Measurements from ENCODE around the gene IRS1. TPM values are rescaled to one million over a fixed set of nuclear protein-coding genes. Genes with fewer than 3 reads are reported as not detected.

Gene IRS1
- total RNA-seq, 1 donor from 2014 or later = under 0.01 TPM

DNA sequence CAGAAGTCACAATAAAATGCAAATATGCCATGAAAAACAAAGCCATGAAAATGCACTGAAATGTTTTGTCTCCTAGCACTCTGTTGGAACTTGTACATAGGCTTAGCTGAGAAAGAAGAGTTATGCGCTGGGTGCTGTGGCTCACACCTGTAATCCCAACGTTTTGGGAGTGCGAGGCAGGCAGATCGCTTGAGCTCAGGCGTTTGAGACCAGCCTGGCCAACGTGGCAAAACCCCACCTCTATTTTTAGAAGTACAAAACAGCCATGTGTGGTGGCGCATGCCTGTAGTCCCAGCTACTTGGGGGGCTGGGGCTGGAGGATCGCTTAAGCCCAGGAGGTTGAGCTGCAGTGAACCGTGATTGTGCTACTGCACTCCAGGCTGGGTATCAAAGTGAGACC, 39.9 kb downstream of the IRS1 start:
- DNase-seq (ENCODE audit: low read depth in 2 of 2) = no peak

- DNase-seq (ENCODE audit: low read depth in 2 of 2) = no peak
Measured at GRCh38 chr2:226758921-226759640, 40.5 kb downstream of the IRS1 start.

DNA sequence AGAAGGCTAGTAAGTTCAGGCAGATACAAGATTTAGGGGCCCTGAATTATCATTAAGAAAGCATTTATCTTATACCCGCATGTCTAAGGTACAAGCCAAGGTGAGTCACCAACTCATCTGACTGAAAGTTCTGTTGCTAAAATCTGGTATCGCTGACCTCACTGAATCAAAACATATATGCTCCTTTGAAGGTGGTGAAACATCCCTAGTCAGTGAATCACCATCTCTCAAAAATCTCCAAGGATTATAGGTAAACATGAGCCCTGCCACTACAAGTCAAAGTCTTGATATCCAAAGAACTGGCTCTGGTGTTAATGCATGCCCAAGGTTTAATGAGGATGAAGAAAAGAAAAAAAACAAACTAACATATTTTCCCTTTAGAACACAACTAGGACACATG, 43.5 kb downstream of the IRS1 start:
- peak in 1 of 2 donors; percentile 13 for DNase-seq (ENCODE audit: low read depth in 2 of 2)

DNA sequence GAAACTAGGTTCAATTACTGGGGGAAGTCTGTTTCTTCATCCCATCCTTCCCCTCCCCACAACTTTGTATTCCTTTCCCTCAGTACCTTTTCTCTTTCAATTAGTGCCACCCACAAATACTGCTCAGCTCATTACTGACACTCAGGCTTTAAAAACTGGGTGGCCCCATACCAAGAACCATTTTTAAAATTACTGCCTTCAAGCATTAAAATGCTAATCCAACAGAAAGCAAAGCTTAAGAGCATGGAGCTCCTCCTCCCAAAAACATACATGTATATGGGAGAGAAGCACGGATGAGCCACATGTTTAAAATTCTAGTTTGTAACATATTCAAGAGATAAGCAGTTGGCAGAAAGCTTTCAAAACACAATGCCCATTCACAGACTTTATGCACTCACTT, 44.0 kb downstream of the IRS1 start:
- DNase-seq (ENCODE audit: low read depth in 2 of 2) = no peak

DNA sequence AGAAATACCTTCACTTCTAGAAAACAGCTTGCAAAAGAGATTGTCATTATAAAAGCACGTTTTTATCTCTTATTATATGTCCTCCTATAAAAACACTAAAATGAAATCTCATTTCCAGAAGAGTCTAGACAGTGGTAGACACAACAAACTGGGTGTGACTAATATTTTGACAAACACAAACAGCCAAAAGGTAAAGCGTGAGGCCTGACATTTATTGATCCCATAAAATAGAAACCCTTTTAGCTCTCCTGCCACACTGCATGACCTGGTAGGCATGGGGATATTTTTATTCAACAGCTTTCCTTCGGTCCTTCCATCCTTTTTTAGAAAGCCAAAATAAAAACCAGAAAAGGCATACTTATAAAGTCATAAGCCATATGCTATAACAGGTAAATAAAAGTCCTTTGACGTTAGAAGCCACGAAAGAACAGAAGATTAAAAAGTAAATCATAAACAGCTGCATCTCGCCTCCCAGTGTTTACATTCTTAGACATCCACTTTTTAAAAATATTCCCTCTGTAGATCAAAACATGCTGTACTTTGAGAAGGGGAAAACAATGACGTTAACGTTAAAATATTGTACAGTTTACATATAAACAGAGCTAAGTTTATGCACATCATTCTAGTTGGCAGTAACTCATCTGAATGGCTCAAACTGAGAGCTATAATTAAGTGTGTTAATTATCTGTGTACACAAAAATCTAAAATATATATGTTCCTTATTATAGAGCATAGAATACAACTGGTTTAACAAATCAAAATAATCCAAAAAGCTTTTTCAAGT, 44.6 kb downstream of the IRS1 start:
- DNase-seq (ENCODE audit: low read depth in 2 of 2) = no peak

DNA sequence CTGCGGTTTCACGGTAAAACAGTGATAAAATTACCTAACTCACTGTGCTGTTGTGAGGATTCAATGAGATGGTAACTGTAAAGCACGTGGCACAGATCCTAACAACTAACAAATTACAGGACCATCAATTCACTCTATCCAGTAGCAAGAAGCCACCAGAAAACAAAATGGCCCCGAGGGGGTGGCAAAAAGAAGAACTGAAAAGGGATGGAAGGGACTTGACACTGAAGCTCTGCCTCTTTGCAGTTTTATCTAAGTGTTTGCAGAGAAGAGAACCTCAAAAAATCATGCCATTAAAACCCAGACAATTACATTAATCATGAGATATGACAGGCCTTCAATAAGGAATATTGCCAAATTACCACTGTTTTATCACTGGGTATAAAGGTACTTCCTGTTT, 46.7 kb downstream of the IRS1 start:
- no peak for DNase-seq (ENCODE audit: low read depth in 2 of 2)

DNA sequence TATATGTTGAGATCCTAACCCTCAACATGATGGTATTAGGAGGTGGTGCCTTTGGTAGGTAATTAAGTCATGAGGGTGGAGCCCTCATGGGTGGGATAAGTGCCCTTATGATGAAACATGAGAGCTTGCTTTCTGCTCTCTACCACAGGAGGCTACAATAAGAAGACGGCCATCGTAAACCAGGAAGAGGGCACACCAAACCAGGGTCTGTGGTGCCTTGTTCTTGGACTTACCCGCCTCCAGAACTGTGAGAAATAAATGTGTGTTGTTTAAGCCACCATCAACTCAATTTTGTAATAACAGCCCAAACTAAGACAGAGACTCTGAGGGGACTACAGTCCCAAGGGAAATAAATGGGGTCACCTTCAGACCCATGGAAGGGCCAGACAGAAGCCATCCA, 52.3 kb downstream of the IRS1 start:
- no peak for DNase-seq (ENCODE audit: low read depth in 2 of 2)

DNA sequence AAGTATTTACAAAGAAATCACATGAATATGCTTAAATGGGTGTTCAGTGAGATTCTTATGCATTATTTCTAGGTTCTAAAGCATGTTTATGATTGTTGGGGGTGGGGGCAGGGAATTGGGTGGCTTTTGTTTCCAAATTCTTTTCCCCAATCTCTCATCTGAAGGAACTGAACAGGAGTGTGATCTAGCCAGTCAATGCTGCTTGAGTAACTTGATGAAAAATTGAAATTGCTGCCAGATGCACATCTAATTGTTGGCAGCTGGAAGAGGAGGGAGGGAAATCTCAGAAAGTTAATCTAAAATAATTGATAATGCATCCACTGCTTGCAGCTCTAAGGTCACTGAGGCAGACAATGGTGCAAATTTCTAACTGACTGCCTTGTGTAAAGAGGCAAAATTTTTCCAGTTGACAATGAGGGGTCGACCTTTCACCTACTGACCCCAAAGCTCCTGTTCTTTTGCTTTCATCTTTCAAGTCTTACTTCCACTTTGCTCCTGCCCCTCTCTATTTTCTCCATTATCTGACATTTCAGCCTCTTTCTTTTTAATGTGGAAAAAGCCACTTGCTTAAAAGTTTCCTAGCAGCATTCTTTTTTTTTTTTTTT, 53.3 kb downstream of the IRS1 start:
- no peak for DNase-seq (ENCODE audit: low read depth in 2 of 2)

- DNase-seq (ENCODE audit: low read depth in 2 of 2) = no peak
Measured at GRCh38 chr2:226743915-226744314, 55.7 kb downstream of the IRS1 start.

GRCh38 chr2:226742347-226742746, 57.3 kb downstream of the IRS1 start:
- DNase-seq (ENCODE audit: low read depth in 2 of 2) = no peak

DNA sequence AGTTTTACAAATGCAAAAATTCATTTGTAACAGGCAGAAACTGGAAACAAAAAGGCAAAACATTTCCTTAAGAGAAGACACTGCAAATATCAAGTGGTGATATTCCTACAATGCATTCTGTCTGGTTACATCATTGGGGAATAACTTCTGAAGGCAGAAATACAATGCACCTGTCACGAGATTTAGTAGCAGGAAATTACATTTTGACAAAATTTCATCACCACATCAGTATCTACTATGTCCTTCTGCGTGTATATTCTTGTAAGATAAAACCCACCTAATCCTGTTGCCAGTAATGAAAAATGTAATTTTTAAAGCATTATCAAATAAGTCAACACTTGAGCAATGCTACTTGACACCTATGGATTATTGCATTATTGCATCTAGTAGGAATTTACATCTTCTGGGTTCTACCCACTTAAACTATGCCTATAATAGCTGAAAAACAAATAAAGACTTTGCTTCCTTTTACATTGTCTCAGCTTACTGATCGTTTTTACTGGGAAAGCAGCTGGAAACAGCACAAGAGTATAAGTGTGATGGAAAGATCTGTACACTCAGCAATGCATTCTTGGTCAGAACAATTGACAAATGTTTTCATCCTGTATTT, 59.5 kb downstream of the IRS1 start:
- no peak for DNase-seq (ENCODE audit: low read depth in 2 of 2)

DNA sequence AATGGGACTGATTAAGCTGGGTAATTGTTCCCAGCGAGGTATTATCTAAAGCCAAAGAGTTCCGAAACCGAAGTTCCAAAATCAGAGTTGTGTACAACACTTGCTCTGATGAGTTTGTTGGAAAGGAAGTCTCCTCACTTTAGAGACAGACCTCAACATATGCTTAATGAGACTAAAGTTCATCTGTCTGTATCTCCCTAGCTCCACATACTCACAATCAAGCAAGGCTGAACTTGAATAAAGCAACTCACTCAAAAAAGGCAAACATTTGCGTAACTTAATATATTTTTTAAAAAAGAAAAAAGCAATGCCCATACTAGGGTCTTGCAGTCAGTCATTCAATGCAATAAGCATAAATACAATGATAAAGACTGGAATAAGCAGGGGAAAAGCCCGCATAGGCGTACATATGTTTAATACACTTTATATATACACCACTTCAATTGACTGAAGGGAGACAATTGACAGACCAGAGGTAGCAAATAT, 60.0 kb downstream of the IRS1 start:
- no peak for DNase-seq (ENCODE audit: low read depth in 2 of 2)

DNA sequence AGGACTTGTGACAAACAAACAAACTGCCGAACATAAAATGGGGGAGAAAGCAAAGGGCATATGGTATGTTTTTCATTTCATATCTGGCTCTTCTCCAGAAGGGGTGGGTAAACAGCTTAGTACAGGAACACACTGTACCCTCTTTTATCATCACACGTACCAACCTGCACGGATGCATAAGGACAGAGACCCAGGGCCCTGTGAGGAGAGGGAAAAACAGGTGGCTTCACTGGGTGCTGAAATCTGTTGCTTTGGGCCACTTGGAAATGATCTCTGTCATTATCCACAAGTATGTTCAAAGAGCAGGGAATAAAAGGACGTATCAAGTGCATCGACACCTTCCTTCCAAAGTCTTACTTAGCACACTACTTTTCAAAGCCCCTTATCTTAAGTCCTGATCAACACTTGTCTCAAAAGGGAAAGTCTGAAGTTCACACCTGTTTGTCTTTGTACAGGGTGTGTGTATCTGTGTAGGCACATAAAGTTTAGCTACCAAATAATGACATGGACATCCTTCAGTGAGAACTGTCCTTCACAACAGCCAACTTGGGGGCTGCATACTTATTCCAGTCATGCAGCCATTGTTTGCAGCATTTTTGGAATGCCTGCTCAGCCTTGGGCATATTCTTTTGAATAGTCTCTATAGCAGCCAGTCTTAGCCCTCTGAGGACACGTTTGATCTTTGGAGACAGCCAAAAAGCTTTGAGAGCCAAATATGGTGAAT, 60.6 kb downstream of the IRS1 start:
- DNase-seq (ENCODE audit: low read depth in 2 of 2) = no peak

DNA sequence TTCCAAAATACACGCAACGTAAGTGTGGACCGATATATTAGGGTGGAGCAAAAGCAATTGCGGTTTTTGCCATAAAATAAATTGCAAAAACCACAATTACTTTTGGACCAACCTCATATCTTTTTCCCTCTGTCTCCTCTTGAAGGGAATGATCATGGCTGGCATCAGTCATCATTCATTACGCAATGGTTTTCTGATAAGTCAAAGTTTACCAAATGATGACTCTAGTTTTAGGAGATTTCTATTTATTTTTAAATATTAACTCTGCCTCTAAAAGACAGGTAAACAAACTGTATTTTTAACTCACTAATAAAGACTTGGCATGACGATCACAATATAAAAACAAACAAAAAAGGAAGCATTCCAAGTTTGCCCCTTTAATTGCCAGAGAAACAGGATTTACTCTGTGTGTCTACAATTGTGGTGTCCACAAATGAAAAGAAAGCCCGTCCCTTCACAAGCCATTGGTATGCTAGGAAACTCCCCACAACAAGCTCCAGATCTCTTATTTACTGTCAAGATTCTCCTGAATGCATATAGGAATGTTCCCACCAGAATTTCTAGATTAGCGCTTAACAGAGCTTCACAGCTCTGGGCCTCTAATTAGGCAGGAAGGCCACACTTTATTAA, 61.3 kb downstream of the IRS1 start:
- no peak for DNase-seq (ENCODE audit: low read depth in 2 of 2)

DNA sequence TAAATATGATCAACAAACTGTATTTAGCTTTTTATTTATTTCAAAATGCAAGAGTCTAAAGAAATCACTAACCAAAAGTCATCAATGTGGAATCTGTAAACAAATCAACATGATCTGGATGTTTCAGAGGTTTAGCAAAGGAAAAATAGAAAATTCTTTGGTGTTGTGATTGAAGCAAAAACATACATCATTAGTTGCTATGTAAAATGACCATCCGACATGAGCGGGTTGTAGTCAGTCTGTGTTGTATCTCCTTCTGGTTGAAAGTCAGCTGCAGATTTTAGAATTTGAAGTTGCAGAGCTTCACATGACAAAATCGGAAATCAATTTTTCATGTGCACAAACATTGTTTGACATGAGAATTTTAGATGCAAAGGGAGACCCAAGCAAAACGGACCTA, 63.2 kb downstream of the IRS1 start:
- DNase-seq (ENCODE audit: low read depth in 2 of 2) = no peak

GRCh38 chr2:226733927-226734564, 65.6 kb downstream of the IRS1 start:
- DNase-seq (ENCODE audit: low read depth in 2 of 2) = peak in 1 of 2 donors; percentile 21

DNA sequence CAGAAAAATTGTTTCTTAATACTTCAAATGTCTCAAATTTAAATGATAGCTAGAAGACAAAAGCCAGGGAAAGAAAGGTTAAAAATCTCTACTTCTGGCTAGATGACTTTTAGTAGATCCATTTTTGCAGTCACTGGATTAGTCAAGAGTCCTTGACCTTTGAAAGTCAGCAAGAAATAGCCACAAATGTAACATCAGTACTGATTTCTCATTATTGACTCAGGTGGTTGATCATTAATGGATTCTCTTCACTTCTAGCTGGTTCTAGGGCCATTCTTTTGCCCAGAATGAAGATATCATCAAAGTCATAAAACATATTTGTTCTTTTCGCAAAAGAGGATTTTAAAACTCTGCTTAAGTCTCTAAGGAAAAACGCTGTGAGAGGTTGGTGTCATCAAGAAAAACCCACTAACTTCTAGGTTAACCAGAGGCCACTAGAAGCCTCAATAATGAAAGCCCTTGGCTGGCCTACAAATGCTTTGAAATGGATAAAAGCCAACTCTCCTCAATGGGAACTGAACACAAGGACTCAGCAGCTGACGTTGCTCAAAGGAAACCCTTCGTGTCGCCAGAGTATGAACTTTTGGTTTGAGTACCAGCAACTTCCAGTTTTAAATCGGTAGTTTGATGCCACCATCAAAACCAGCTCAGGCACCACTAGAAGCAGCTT, 66.3 kb downstream of the IRS1 start:
- DNase-seq (ENCODE audit: low read depth in 2 of 2) = no peak

DNA sequence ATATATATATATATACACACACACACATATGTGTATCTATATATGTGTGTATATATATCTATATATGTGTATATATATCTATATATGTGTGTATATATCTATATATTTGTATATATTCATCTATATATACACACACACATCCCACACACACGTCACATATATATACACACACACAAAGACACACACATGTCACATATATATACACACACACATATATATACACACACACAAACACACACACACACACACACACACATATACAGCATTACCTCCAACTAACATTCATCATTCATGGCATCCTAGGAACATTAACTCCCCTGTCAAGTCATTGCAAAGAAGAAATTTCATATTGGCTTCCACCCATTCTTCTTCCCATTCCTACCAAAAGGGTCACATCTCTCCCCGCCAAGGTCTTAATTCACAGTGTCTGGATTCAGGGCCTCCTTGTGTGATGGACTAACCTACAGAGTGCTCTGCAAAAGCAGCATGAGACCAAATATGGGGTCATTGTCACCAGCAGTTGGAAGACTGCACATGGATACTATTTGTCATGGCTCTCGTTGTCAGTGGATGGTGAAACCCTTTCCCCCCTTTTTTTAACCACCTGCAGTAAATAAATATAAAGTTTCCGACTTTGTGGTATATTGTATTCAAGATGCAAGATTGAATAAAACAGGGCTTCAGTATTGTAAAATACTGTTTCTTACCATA, 67.0 kb downstream of the IRS1 start:
- DNase-seq (ENCODE audit: low read depth in 2 of 2) = no peak

GRCh38 chr2:226730481-226730880, 69.1 kb downstream of the IRS1 start:
- no peak for DNase-seq (ENCODE audit: low read depth in 2 of 2)
